HK-2 (cell line): ENCODE data around the gene DDX46.
"Not testable (repeated sequence)": the region's sequence is repeated elsewhere in the genome, so short reads cannot be mapped to it uniquely, and the experiment has no call there.

Experiments
- DNase-seq: peaks from one replicate; pipeline ENCODE4 v3.0.0-alpha.2; 2018; ENCODE audit not compliant: unreplicated experiment

The DDX46 gene

DNA sequence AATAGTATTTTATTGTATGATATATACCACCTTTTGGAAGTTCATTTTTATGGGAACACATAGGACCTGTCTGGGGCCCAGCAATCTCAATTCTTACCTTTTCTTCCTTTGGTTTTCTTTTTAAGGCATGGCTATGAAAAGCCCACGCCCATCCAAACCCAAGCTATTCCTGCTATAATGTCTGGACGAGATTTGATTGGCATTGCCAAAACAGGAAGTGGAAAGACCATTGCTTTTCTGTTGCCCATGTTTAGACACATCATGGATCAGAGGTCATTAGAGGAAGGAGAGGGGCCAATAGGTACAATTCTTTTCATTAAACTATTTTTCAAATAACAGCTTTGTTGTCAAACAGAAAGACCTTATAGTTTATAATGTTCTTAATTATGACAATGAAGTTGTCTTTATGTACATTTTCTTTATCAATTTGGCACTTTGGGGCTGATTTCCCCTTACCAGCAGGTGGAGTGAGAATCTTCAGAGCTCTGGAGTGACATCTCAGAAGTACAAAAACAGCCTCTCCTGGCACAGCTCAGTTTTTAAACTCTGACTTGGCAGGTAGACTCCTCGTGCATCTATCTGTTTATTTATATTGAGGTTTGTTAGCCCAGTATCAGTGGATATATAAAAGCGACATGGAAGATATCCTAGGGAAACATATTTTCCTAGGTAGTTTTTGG, 25.8 kb downstream of the DDX46 start:
- no peak for DNase-seq

DNA sequence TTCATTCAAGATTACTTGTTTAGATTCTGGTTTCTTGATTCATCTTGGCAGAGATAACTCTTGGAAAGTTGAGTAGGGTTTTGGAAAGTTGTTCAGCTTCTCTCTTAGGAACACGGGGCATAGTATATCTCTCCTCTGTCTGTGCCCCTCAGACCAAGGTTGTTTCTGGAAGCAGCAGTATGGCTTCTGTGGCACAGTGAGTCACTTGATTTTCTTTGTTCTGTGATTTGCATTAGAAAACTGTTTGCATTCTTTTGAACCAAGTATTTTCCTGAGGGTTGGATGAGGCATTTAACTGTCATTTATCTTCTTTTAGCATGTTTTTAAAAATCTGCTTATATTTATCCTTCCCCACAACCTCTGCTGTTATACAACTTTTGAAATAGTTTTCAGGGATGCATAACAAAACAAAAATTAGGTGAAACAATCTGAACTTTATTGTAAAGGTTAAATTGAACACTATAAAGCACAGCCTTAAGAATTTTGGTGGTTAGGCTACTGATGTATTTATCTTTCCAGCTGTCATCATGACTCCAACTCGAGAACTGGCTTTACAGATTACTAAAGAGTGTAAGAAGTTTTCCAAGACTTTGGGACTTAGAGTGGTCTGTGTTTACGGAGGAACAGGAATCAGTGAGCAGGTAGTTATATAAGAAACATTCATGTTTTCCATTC, 26.5 kb downstream of the DDX46 start:
- no peak for DNase-seq

DNA sequence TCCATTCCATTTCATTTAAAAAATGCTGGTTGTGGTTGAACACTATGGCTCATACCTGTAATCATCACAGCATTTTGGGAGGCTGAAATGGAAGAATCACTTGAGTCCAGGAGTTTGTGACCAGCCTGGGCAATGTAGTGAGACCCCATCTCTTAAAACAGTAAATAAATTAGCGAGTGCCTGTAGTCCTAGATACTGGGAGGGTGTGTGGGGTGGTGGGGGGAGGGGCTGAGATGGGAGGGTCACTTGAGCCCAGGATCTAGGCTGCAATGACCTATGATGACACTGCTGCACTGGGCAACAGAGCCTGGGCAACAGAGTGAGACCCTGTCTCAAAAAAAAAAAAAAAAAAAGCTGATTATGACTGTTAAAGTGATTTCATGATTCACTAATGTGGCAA, 29.1 kb downstream of the DDX46 start:
- DNase-seq = no peak

DNA sequence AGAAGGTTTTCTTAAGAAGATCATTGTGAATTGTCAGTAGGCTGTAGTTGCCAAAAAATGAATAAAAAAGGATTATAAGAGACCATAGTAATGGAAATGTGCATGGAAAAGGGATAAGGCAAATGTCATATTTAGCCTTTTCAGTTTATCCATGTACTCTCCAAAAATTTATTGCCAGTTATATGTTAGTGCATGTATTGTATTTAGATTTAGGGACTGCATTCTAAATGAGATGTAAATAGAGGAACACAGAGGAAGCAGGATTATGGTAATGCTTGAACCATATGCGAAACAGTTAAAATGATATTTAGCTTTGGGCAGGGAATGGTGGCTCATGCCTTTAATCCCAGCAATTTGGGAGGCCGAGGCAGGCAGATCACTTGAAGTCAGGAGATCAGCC, 33.0 kb downstream of the DDX46 start:
- no peak for DNase-seq

DNA sequence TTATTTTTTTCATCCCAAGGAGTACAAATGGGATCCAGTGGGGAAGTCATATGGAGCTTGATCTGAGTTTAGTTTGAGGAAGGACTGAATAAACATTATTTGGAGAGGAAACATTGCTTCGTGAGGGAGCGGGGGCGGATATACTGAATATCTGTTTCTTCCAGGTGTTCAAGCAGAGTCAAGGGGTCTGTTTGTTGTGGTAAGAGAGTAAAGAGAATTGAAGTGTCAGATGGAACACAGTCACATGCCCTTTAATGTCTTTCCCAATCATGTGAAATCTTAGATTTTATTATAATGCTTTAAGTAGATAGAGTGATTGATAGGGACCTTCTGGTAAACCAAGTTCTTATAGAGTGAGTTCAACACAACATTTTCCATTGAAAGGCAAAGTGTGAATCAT, 33.7 kb downstream of the DDX46 start:
- no peak for DNase-seq

DNA sequence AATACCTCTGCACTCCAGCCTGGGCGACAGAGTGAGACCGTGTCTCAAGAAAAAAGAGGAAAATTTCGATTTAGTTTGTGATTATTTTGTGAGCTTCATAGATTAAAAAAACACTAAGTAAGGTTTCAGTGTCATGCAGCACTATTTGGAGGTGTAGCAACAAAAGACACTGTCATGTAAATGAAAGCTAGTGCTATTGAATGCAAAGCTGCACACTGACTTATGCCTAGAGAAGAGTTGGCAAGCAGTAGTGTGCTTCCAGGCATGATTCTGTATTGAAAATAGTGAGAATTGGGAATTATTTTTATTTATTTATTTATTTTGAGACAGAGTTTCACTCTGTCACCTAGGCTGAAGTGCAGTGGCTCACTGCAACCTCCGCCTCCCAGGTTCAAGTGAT, 34.5 kb downstream of the DDX46 start:
- no peak for DNase-seq

DNA sequence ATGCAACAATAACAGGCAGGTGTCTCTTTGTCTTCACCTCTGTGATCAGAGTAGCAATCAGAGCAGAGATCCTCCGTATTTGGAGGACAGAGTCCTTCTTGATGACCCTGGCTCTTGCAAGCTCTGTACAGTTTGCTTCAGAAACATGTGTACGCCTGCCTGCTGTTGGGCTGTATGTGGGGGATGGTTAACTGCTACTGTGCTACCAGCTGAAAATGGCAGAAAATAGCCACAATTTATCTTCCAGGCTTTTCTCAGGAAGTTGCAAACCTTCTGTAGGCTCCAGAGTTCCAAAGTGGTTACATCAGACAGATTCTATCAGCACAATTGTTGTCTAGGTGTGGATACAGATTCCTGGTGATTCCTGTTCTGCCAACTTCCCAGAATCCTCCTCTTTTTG, 35.5 kb downstream of the DDX46 start:
- no peak for DNase-seq

DNA sequence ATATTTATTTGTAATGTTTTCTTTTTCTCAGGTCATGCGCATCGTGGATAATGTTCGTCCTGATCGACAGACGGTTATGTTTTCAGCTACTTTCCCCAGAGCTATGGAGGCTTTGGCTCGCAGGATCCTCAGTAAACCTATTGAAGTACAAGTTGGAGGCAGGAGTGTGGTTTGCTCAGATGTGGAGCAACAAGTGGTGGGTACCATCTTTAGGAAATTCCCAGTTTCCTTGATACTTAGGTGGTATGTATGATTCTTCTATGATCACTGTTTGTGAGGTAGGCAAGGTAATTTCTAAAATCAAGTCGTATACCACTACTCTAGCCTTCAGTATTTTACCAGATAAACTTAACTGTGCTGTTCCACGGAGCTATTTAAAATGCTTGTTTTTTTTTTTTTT, 36.2 kb downstream of the DDX46 start:
- no peak for DNase-seq

DNA sequence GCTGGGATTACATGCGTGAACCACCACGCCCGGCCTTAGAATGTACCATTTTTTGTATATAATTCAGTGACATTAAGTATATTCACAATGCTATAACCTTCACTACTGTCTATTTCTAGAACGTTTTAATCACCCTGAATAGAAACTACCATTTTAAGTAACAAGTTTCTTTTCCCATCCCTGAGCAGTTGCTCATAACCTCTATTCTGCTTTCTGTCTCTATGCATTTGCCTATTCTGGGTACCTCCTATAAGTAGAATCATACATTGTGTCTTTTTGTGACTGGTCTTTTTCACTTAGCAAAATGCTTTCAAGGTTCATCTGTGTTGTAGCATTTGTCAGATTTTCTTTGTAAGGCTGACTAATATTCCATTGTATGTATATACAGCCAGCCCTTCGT, 39.9 kb downstream of the DDX46 start:
- no peak for DNase-seq

DNA sequence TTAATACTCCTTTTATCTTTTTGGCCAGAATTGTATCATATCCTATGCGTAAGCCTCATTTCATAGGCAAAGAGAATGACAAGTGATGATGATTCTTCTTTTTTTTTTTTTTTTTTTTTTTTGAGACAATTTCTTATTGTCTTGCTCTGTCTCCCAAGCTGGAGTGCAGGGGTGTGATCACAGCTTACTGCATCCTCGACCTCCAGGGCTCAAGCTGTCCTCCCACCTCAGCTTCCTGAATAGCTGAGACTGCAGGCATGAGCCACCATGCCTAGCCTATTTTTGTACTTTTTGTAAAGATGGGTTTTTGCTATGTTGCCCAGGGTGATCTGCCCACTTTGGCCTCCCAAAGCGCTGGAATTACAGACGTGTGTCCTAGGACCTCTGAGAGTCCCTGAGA, 45.2 kb downstream of the DDX46 start:
- DNase-seq = no peak

DNA sequence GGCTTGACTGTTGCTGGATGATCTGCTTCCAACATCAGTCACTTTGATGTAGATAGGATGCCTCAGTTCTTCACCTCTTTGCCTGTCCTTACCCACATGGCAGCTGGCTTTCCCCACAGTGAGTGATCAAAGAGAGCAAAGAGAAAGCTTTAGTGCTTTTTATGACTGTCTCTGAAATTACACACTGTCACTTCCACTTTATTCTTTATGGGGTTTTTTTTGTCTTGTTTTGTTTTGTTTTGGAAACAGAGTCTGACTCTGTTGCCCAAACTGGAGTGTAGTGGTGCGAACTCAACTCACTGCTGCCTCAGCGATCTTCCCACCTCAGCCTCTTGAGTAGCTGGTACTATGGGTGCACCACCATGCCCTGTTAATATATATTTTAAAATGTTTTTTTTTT, 54.8 kb downstream of the DDX46 start:
- no peak for DNase-seq

DNA sequence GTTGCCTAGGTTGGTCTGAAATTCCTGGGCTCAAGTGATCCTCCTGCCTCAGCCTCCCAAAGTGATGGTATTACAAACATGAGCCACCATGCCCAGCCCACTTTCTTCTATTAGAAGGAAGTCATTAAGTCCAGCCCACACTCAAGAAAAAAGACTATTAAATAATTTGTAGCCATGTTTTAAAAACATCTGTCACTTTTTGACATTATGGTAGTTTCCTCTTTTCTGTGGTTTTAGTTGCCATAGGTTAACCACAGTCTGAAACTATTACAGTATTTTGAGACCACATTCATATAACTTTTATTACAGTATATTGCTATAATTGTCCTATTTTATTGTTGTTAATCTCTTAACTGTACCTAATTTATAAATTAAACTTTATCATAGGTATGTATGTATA, 55.2 kb downstream of the DDX46 start:
- no peak for DNase-seq

DNA sequence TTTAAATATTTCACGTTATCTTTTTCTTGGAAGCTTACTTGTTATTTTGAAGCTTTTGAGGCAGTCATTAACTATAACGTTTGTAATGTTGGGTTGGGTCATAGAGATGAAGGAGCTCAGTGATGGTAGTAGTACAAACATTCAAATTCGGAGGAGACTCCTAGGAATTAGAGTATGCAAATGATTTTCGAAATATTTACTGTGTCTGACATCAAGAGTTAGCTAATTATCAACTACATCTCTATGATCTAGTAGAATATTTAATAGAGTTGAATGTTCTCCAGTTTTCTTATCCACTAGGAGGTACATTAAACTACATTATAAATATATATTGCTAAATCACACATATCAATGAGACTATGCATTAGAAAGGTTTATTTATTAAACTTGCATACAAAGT, 58.4 kb downstream of the DDX46 start:
- no peak for DNase-seq

DNA sequence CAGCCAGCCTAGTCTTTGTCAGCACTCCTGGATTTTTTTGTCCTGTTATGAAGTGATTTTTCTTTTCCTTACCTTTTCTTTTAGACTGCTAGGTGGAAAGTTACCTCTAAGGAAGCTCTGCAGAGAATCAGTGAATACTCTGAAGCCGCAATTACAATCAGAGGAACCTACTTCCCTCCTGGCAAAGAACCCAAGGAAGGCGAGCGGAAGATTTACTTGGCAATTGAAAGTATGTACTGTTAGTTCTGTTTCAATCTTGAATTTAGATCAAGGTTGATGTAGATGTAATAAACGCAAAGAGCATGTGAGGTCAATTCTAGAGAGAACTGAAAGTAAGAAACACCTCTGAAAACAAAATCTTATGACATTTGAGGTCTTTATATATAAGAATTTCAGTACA, 60.2 kb downstream of the DDX46 start:
- no peak for DNase-seq

DNA sequence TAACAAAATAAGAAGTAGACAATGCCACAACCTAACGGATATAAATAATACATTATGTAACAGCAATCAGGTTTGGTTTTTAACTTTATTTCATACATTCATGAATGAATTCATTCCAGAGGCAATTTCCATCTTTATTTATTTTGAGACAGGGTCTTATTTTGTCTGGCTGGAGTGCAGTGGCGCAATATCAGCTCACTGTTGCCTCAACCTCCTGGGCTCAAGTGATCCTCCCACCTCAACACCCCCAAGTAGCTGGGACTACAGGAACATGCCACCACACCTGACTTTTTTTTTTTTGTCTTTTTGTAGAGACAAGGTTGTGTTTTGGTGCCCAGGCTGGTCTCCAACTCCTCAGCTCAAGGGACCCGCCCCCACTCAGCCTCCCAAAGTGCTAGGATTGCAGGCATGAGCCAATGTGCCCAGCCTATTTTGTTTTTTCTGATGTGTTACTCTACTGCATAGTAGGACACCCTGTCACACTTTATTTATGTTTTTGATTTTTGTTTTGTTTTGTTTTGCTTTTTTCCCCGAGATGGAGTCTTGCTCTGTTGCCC, 60.9 kb downstream of the DDX46 start:
- no peak for DNase-seq

DNA sequence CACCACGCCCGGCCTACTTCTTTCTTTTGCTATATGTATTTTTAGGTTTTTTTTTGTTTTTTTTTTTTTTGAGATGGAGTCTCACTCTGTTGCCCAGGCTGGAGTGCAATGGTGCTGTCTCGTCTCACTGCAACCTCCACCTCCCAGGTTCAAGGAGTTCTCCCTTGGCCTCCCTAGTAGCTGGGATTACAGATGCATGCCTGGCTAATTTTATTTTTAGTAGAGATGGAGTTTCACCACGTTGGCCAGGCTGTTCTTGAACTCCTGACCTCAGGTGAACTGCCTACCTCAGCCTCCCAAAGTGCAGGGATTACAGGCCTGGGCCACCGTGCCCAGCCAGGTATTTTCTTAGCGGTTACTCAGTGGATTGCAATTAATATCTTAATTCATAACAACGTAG, 63.3 kb downstream of the DDX46 start:
- DNase-seq = no peak

DNA sequence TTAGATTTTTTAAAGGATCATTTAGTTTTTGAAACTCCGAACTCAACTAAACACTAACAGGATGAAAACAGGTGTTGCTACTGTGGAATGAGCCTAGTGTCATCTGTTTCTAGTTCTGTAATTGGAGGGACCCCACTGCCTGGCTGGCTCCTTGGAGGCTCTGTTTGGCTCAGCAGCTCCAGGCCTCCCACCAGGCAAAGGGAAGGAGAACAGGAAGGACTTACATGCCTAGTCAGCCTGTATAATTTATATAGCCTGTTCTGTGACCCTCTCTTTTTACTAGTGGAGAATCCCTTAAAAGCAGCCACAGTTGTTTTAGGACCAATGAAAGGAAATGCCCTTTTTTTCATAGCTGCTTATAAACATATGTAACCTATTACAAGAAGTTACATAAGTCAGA, 66.1 kb downstream of the DDX46 start:
- DNase-seq = no peak

DNA sequence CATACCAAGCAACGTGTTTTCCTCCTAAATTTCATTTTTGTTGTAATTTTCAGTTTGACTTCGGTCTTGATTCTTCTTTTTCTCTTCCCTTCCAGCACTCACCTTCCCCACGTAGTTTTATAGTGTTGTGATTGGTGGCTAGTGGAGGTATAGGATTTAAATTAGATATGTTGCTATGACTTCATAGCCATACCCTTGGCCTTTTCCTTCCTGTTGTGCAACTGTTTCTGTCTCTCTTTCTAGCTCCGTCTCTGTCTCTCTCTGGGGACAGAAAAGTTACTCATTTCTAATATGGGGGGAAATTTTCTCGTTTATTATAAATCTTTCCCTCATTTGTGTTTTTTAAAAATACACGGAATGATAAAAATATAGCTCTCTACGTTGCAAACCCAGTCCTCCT, 66.6 kb downstream of the DDX46 start:
- no peak for DNase-seq

DNA sequence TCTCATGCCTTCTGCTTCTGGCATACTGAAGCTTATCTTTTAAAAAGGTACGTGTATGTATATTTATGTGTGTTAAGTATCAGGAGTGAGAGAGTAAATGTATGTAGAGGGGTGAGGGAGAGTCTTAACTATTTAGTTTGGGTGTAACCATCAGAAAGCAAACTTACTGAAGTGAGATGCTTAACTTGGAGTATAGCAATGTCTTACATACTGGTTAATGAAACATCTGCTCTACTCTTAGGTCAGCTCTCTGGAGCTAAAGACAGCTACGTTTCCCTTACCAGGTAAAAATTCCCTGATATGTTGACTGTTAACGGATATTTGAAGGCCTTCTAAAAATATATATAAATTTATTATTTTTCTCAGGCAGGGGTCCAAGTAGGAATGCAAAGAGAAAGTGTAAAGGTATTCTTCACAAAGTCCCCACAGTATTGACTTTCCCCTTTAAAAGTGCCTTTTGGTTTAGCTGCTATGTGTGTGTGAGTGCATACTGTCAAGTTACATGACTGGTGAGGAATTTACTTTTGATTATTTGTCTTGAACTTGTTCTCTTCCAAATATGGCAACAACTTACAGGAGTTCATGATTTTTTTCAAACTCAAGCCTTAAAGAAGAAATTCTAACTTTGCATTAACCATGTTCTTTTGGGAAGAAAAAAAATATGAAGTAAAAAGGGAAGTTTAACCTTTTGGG, 74.9 kb downstream of the DDX46 start:
- no peak for DNase-seq

DNA sequence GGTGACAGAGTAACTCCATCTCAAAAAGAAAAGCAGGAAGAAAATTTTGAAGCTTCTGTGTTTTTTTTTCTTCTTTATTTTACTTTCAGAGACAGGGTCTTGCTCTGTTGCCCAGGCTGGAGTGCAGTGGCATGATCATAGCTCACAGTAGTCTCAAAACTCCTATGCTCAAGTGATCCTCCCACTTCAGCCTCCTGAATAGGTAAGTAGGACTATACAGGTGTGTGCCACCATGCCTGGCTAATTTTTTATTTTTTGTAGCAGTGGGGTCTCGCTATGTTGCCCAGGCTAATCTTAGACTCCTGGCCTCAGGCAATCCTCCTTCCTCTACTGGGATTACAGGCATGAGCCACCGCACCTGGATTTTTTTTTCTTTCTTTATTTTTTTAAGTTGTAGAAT, 77.0 kb downstream of the DDX46 start:
- DNase-seq = no peak

DNA sequence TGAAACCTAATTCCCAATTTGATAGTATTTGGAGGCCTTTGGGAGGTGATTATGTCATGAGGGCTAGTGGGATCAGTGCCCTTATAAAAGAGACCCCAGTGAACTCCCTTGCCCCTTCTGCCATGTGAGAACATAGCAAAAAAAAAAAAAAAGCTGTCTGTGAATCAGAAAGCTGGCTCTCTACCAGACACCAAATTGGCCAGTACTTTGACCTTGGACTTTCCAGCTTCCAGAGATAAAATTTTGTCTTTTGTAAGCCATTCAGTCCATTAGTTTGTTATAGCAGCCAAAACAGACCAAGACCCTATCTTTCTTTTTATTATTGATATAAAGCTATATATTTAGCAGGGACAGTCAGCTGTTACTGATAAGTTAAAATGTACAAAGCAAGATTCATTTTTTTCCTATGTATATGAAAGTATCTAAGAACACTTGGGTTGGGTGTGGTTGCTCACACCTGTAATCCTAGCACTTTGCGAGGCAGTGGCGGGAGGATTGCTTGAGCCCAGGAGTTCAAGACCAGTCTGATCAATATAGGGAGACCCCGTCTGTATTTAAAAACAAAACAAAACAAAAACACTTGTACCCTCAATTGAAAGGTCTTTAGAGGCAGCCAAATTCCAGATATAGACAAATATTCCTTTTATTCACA, 79.1 kb downstream of the DDX46 start:
- DNase-seq = no peak

DNA sequence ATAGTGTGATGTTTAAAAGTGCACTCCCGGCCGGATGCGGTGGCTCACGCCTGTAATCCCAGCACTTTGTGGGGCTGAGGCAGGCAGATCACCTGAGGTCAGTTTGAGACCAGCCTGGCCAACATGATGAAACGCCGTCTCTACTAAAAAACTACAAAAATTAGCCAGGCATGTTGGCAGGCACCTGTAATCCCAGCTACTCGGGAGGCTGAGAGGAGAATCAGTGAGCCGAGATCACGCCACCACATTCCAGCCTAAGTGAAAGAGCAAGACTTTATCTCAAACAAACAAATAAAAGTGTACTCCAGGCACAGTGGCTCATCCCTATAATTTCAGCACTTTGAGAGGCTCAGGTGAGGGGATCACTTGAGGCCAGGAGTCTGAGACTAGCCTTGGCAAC, 79.8 kb downstream of the DDX46 start:
- not testable (repeated sequence) for DNase-seq

DNA sequence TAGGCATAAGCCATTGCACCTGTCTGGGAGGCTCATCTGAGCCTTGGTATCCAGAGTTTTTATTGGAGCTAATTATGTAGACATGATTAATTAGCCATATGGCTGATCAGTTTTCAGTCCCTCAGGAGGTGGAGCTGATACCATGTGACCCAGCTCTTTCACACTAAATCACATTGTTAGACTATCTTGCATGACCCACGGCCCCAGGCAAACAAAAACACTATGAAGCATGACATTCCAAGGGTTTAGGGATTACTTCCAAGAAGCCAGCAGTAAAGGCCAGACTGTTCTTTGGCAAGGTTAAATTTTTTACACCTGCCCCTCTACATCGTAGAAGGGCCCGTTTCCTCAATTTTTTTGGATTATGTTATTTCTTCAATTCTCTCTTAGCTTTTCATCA, 82.2 kb downstream of the DDX46 start:
- no peak for DNase-seq
